Prostate gland (tissue), 2 donors: ENCODE data around the gene METTL25B.

Experiments
- POLR2A ChIP-seq: fragments of 450-650 bp; IDR thresholded peaks from one replicate; pipeline ENCODE4 v1.6.1; 2016; ENCODE audit warnings: antibody characterized with exemption, mild to moderate bottlenecking
- TF ChIP-seq, protein P1 (sequence below), 4 experiments: fragments of 200-600 bp in 2 of 4; fragments of 450-650 bp in 2 of 4; sonication (generic) in 2 of 4; IDR thresholded peaks; 1 replicate in 3 of 4; 2 replicates in 1 of 4; pipeline ENCODE4 v1.5.1; 2016 to 2019; ENCODE audit warnings: antibody characterized with exemption in 4 of 4, mild to moderate bottlenecking in 2 of 4, moderate library complexity in 2 of 4

DNA sequence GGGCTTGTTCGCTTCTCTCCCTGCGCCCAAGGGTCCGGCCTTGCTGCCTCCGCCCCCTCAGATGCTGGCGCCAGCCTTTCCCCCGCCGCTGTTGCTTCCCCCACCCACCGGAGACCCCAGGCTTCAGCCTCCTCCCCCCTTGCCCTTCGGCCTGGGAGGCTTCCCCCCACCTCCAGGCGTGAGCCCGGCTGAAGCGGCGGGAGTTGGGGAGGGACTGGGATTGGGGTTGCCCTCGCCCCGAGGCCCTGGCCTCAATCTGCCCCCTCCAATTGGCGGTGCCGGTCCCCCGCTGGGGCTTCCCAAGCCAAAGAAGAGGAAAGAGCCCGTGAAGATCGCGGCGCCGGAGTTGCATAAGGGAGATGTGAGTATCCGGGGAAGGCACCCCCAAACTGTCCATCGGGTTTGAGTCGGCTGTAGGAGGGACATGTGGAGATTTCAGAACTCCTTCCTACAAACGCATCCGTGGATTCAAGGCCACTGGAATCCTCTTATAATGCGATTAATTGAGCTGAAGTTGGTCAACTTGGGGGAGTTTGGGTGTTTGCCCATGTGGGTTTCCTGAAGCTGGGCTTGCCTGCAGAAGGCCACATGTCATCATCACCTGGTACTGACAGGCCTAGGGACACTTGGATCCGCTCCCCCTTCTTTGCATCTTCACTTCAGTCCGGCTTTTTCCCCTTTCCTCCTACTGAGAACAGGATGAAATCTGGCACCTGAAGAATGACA, 39.8 kb downstream of the METTL25B start:
- TF ChIP-seq POLR2A = no peak
- TF ChIP-seq, protein P1, sequence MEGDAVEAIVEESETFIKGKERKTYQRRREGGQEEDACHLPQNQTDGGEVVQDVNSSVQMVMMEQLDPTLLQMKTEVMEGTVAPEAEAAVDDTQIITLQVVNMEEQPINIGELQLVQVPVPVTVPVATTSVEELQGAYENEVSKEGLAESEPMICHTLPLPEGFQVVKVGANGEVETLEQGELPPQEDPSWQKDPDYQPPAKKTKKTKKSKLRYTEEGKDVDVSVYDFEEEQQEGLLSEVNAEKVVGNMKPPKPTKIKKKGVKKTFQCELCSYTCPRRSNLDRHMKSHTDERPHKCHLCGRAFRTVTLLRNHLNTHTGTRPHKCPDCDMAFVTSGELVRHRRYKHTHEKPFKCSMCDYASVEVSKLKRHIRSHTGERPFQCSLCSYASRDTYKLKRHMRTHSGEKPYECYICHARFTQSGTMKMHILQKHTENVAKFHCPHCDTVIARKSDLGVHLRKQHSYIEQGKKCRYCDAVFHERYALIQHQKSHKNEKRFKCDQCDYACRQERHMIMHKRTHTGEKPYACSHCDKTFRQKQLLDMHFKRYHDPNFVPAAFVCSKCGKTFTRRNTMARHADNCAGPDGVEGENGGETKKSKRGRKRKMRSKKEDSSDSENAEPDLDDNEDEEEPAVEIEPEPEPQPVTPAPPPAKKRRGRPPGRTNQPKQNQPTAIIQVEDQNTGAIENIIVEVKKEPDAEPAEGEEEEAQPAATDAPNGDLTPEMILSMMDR (IDR thresholded peaks at IDR 0.05) = no peak
